Measurements from ENCODE around the gene PLEKHG2. TPM values are rescaled to one million over a fixed set of nuclear protein-coding genes. Genes with fewer than 3 reads are reported as not detected.
A peak's percentile ranks its signal among the peaks of the same experiment; 100 is the strongest.

The PLEKHG2 gene
- total and polyA plus RNA-seq, 11 donors: 8.9 to 38.5 (median 13.3) TPM

DNA sequence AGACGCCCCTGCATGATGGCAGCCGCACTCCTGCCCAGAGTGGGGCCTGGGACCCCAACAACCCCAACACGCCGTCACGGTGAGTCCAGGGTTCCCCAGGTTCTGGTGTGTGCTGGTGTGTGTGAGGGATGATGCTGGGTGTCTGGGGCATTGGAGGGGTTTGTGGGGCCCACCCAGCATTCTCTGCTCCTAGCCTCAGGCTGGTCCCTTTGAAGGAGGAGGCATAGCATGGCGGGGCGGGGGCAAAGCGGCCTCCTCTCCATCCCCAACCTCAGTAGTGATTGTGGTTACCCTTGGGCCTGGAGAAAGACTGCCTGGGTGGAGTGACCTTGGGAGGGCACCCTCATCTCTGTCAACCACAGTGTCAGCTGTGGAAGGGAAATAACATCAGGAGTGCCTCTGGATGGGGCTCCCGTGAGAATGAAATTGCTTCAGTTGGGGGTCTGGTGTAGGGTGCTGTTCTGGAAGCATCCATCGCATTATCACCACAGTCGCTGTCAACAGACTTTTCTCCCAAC, 61.0 kb downstream of the PLEKHG2 start:
- TF ChIP-seq POLR2A (IDR thresholded peaks at IDR 0.05): no peak
- intact Hi-C loops (cut with DNase I): loop anchor here in 3 of 10 donors (5.0 to 10.0 kb wide), 2 partner anchors 59 to 61 kb away; partner anchors contain the start of gene EID2B (in 3 of the 3)
- Histone ChIP-seq H3K36me3 (peaks cover 2 to 88% (median 80%) of the 10 kb centered on the region in 9 donors), H3K4me1 (peaks cover 0 to 7% (median 0%) of the 10 kb centered on the region in 12 donors), H3K4me3 (no peak overlapping the region), H3K27me3 (no peaks in the 10 kb centered on the region), H3K27ac (no peak overlapping the region), H3K9me3 (no peaks in the 10 kb centered on the region)
- ATAC-seq (peak in 2 of 4 donors; percentile 3 to 7), DNase-seq (no peak)
- 79 to 85% (median 83%) methylated on average over 7 to 11 of the region's 11 CpGs for WGBS, 4 donors

DNA sequence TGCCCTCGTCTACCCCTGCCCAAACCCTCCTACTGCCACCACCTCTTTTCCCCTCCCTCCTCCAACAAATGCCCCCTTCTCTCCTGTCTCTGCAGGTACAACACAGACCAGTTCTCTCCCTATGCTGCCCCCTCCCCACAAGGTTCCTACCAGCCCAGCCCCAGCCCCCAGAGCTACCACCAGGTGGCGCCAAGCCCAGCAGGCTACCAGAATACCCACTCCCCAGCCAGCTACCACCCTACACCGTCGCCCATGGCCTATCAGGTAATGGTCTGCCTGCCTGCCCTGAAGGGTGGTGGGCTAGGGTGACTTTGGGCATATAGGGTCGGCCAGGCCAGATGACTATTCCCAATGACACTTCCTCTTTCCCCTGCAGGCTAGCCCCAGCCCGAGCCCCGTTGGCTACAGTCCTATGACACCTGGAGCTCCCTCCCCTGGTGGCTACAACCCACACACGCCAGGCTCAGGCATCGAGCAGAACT, 61.7 kb downstream of the PLEKHG2 start:
- no peaks in the 10 kb centered on the region for H3K27me3 ChIP-seq
- H3K27ac ChIP-seq: no peak overlapping the region
- peaks cover 2 to 81% (median 73%) of the 10 kb centered on the region in 9 donors for H3K36me3 ChIP-seq
- no peaks in the 10 kb centered on the region for H3K9me3 ChIP-seq
- intact Hi-C loops (cut with DNase I): loop anchor here (1.0 to 10.0 kb wide), 5 partner anchors 57 to 61 kb away; partner anchors contain the start of gene EID2B (in 9 of the 10)
- WGBS, 4 donors: 48 to 64% (median 54%) methylated on average over 7 to 9 of the region's 9 CpGs
- H3K4me3 ChIP-seq: no peak overlapping the region
- ATAC-seq: peak; percentile 34 to 71 (median 56)
- TF ChIP-seq POLR2A (IDR thresholded peaks at IDR 0.05): no peak
- TF ChIP-seq, protein P1, sequence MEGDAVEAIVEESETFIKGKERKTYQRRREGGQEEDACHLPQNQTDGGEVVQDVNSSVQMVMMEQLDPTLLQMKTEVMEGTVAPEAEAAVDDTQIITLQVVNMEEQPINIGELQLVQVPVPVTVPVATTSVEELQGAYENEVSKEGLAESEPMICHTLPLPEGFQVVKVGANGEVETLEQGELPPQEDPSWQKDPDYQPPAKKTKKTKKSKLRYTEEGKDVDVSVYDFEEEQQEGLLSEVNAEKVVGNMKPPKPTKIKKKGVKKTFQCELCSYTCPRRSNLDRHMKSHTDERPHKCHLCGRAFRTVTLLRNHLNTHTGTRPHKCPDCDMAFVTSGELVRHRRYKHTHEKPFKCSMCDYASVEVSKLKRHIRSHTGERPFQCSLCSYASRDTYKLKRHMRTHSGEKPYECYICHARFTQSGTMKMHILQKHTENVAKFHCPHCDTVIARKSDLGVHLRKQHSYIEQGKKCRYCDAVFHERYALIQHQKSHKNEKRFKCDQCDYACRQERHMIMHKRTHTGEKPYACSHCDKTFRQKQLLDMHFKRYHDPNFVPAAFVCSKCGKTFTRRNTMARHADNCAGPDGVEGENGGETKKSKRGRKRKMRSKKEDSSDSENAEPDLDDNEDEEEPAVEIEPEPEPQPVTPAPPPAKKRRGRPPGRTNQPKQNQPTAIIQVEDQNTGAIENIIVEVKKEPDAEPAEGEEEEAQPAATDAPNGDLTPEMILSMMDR (IDR thresholded peaks at IDR 0.05): peak; percentile 55 to 81 (median 75)
- peaks cover 0 to 7% (median 0%) of the 10 kb centered on the region in 12 donors for H3K4me1 ChIP-seq
- DNase-seq: peak; percentile 44 to 77 (median 49)

DNA sequence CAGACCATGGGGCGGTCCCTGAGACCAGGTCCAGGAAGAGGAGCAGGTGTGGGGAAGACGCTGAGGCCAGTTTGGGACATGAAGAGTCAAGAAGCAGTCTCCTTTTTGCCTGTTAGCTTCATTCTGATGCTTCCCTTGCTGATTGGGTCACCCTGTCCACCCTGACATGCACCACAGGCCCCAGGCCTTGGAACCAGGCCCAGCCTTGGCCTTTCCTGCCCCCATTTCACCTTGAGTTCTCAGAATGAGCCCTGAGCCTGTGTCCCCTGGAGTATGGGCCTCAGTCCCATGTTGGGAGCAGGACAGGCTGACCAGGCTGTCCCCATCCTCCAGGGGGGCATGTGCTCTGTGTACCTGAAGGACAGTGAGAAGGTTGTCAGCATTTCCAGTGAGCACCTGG, 63.3 kb downstream of the PLEKHG2 start:
- H3K36me3 ChIP-seq: peaks cover 2 to 65% (median 57%) of the 10 kb centered on the region in 9 donors
- intact Hi-C loops (cut with DNase I): loop anchor here in 6 of 10 donors (2.0 to 10.0 kb wide), 3 partner anchors 55 to 59 kb away; partner anchors contain the start of gene EID2B (in 5 of the 6)
- no peaks in the 10 kb centered on the region for H3K27me3 ChIP-seq
- TF ChIP-seq, protein P1 (IDR thresholded peaks at IDR 0.05): no peak
- no peak for TF ChIP-seq POLR2A (IDR thresholded peaks at IDR 0.05)
- H3K9me3 ChIP-seq: no peaks in the 10 kb centered on the region
- DNase-seq: peak in 1 of 5 donors; percentile 55
- WGBS, 4 donors: 93 to 100% (median 96%) methylated on average over 2 of the region's 2 CpGs
- no peak overlapping the region for H3K4me3 ChIP-seq
- peak in 2 of 4 donors; percentile 25 to 31 for ATAC-seq
- peaks cover 0 to 16% (median 7%) of the 10 kb centered on the region in 12 donors for H3K4me1 ChIP-seq
- H3K27ac ChIP-seq: peak overlapping the region in 6 of 12 donors; percentile 1 to 57 (median 36)

Small RNA genes within 50 kb of the gene (microRNA-seq; reads per million reads assigned to microRNA genes)
- gene MIR4530: 0 to 0.62 (median 0.10) reads per million in 4 donors

Other genes with a start within 250 kb of the PLEKHG2 start
- under 1 TPM in 1 of 9 donors, not detected in 8; 0.16 TPM for gene NCCRP1, start 215.7 kb upstream of the PLEKHG2 start, total RNA-seq
- gene NCCRP1, start 215.7 kb upstream of the PLEKHG2 start, polyA plus RNA-seq: not detected
- gene SYCN, start 208.4 kb upstream of the PLEKHG2 start, total RNA-seq: under 1 TPM in 1 of 9 donors, not detected in 8; 0.77 TPM
- gene SYCN, start 208.4 kb upstream of the PLEKHG2 start, polyA plus RNA-seq: not detected
- gene IFNL3, start 167.7 kb upstream of the PLEKHG2 start, total RNA-seq: not detected
- gene IFNL3, start 167.7 kb upstream of the PLEKHG2 start, polyA plus RNA-seq: not detected
- gene IFNL4, start 163.8 kb upstream of the PLEKHG2 start, total RNA-seq: not detected
- not detected for gene IFNL4, start 163.8 kb upstream of the PLEKHG2 start, polyA plus RNA-seq
- not detected for gene IFNL2, start 144.3 kb upstream of the PLEKHG2 start, total RNA-seq
- gene IFNL2, start 144.3 kb upstream of the PLEKHG2 start, polyA plus RNA-seq: not detected
- not detected for gene IFNL1, start 116.3 kb upstream of the PLEKHG2 start, total RNA-seq
- not detected for gene IFNL1, start 116.3 kb upstream of the PLEKHG2 start, polyA plus RNA-seq
- under 1 TPM in 8 of 9 donors, not detected in 1; 0.09 to 0.50 (median 0.28) TPM for gene LRFN1, start 91.8 kb upstream of the PLEKHG2 start, total RNA-seq
- gene LRFN1, start 91.8 kb upstream of the PLEKHG2 start, polyA plus RNA-seq: under 1 TPM; 0.14 to 0.34 TPM
- 10 to 100 TPM in 8 of 9 donors, 1 to 10 TPM in 1; 6.4 to 93.3 (median 10.8) TPM for gene GMFG, start 76.6 kb upstream of the PLEKHG2 start, total RNA-seq
- gene GMFG, start 76.6 kb upstream of the PLEKHG2 start, polyA plus RNA-seq: 10 to 100 TPM; 16.8 to 18.7 TPM
- gene SAMD4B, start 70.2 kb upstream of the PLEKHG2 start, total RNA-seq: 100 to 1,000 TPM in 1 of 9 donors, 10 to 100 TPM in 8; 34.9 to 101 (median 52.3) TPM
- gene SAMD4B, start 70.2 kb upstream of the PLEKHG2 start, polyA plus RNA-seq: 10 to 100 TPM; 62.1 to 78.6 TPM
- gene PAF1, start 21.6 kb upstream of the PLEKHG2 start, total RNA-seq: 10 to 100 TPM; 32.8 to 75.7 (median 40.7) TPM
- 10 to 100 TPM; 32.5 to 61.1 TPM for gene PAF1, start 21.6 kb upstream of the PLEKHG2 start, polyA plus RNA-seq
- 10 to 100 TPM; 26.3 to 53.0 (median 34.1) TPM for gene MED29, start 21.3 kb upstream of the PLEKHG2 start, total RNA-seq
- 10 to 100 TPM; 34.1 to 46.0 TPM for gene MED29, start 21.3 kb upstream of the PLEKHG2 start, polyA plus RNA-seq
- gene ZFP36, start 5.8 kb upstream of the PLEKHG2 start, total RNA-seq: 100 to 1,000 TPM in 2 of 9 donors, 10 to 100 TPM in 7; 16.1 to 145 (median 51.1) TPM
- 10 to 100 TPM; 45.8 to 65.1 TPM for gene ZFP36, start 5.8 kb upstream of the PLEKHG2 start, polyA plus RNA-seq
- gene RPS16, start 23.3 kb downstream of the PLEKHG2 start, total RNA-seq: 1,000 to 10,000 TPM in 7 of 9 donors, 100 to 1,000 TPM in 2; 617 to 1,566 (median 1,374) TPM
- gene RPS16, start 23.3 kb downstream of the PLEKHG2 start, polyA plus RNA-seq: 1,000 to 10,000 TPM; 1,266 to 2,656 TPM
- gene SUPT5H, start 32.9 kb downstream of the PLEKHG2 start, total RNA-seq: 100 to 1,000 TPM in 1 of 9 donors, 10 to 100 TPM in 8; 64.2 to 113 (median 81.7) TPM
- gene SUPT5H, start 32.9 kb downstream of the PLEKHG2 start, polyA plus RNA-seq: 100 to 1,000 TPM in 1 of 2 donors, 10 to 100 TPM in 1; 63.8 to 112 TPM
- 10 to 100 TPM; 66.0 to 91.3 (median 77.3) TPM for gene TIMM50, start 68.2 kb downstream of the PLEKHG2 start, total RNA-seq
- gene TIMM50, start 68.2 kb downstream of the PLEKHG2 start, polyA plus RNA-seq: 100 to 1,000 TPM; 103 to 106 TPM
- gene DLL3, start 86.3 kb downstream of the PLEKHG2 start, total RNA-seq: not detected
- not detected for gene DLL3, start 86.3 kb downstream of the PLEKHG2 start, polyA plus RNA-seq
- not detected for gene SELENOV, start 102.5 kb downstream of the PLEKHG2 start, total RNA-seq
- gene SELENOV, start 102.5 kb downstream of the PLEKHG2 start, polyA plus RNA-seq: not detected
- gene EID2B, start 120.2 kb downstream of the PLEKHG2 start, total RNA-seq: 1 to 10 TPM; 1.1 to 5.1 (median 2.9) TPM
- 1 to 10 TPM; 1.4 to 2.2 TPM for gene EID2B, start 120.2 kb downstream of the PLEKHG2 start, polyA plus RNA-seq
- gene EID2, start 127.5 kb downstream of the PLEKHG2 start, total RNA-seq: 10 to 100 TPM in 7 of 9 donors, 1 to 10 TPM in 2; 7.1 to 14.6 (median 12.6) TPM
- gene EID2, start 127.5 kb downstream of the PLEKHG2 start, polyA plus RNA-seq: 10 to 100 TPM; 12.9 to 16.5 TPM
- gene LGALS13, start 189.9 kb downstream of the PLEKHG2 start, total RNA-seq: not detected
- gene LGALS13, start 189.9 kb downstream of the PLEKHG2 start, polyA plus RNA-seq: not detected
- gene LGALS16, start 243.2 kb downstream of the PLEKHG2 start, total RNA-seq: not detected
- not detected for gene LGALS16, start 243.2 kb downstream of the PLEKHG2 start, polyA plus RNA-seq